H1 (cell line): ENCODE measurements around the gene PARD3. TPM values are rescaled to one million over a fixed set of nuclear protein-coding genes. Genes with fewer than 3 reads are reported as not detected.

Experiments
- CTCF ChIA-PET: fragments of 300-600 bp; sonication (Branson Sonifier 250); formaldehyde crosslinking; loops from one replicate; lab custom pipeline; 2021; ENCODE audit not compliant: partially characterized antibody; lab: Charles Lee
- POLR2A ChIA-PET: fragments of 300-600 bp; sonication (Branson Sonifier 250); formaldehyde crosslinking; loops from one replicate; lab custom pipeline; 2021; ENCODE audit warnings: inconsistent platforms; ENCODE audit not compliant: partially characterized antibody; lab: Charles Lee
- DNase-seq, 2 experiments: peaks; one replicate each; pipeline versions ENCODE4 v3.0.0 to v3.0.0-alpha.2; 2010 to 2022; ENCODE audit warnings: low spot score in 2 of 2, low read depth in 1 of 2, mixed read lengths in 1 of 2
- FAIRE-seq: peaks from 2 replicates; lab custom pipeline; 2011; peaks lifted over from hg19 to GRCh38; lab: Jason Lieb, UNC
- H2AFZ ChIP-seq: 2 replicates; pipeline ENCODE4 v1.8.1; 2012; ENCODE audit warnings: low read length, inconsistent platforms
- H2AK5ac ChIP-seq: 2 replicates; pipeline ENCODE4 v1.6.1; 2013; ENCODE audit warnings: low read depth, low read length
- H2BK120ac ChIP-seq: replicated peaks from 2 replicates; pipeline ENCODE3; 2013; ENCODE audit warnings: low read depth, low read length, inconsistent platforms
- H2BK12ac ChIP-seq: 2 replicates; pipeline ENCODE4 v1.6.1; 2013; ENCODE audit warnings: low read depth, low read length
- H2BK15ac ChIP-seq: 2 replicates; pipeline ENCODE4 v1.6.1; 2013; ENCODE audit warnings: low read length
- H2BK20ac ChIP-seq: 2 replicates; pipeline ENCODE4 v1.6.1; 2013; ENCODE audit warnings: low read length
- H2BK5ac ChIP-seq: 2 replicates; pipeline ENCODE4 v1.6.1; 2013; ENCODE audit warnings: low read depth, low read length
- H3K14ac ChIP-seq: 2 replicates; pipeline ENCODE4 v1.6.1; 2013; ENCODE audit warnings: inconsistent platforms; ENCODE audit not compliant: insufficient read length
- H3K18ac ChIP-seq: 2 replicates; pipeline ENCODE4 v1.6.1; 2013; ENCODE audit warnings: low read length; ENCODE audit errors: extremely low read depth
- H3K23ac ChIP-seq: 2 replicates; pipeline ENCODE4 v1.6.1; 2013; ENCODE audit warnings: inconsistent platforms; ENCODE audit not compliant: insufficient read length
- H3K23me2 ChIP-seq: 2 replicates; pipeline ENCODE4 v1.6.1; 2013; ENCODE audit warnings: low read depth, low read length
- H3K27ac ChIP-seq: 2 replicates; pipeline ENCODE4 v1.6.1; 2011; ENCODE audit warnings: low read depth, low read length, inconsistent platforms
- H3K27me3 ChIP-seq, 4 experiments: replicated peaks in 1 of 4; 1 replicate in 1 of 4; 2 replicates in 3 of 4; pipeline versions ENCODE4 v1.6.1 to v1.8.1; 2011 to 2013; ENCODE audit warnings: low read length in 3 of 4, mild to moderate bottlenecking in 3 of 4, inconsistent platforms in 2 of 4, mixed read lengths in 2 of 4, moderate library complexity in 1 of 4; ENCODE audit not compliant: control insufficient read depth in 3 of 4, insufficient read depth in 3 of 4; ENCODE audit errors: extremely low read depth in 1 of 4
- H3K36me3 ChIP-seq, 4 experiments: 2 replicates each; pipeline versions ENCODE4 v1.6.1 to v1.8.1; 2011 to 2013; ENCODE audit warnings: mild to moderate bottlenecking in 4 of 4, low read length in 3 of 4, moderate library complexity in 2 of 4, control low read depth in 1 of 4, inconsistent platforms in 1 of 4; ENCODE audit not compliant: insufficient read depth in 4 of 4, control insufficient read depth in 2 of 4
- H3K4ac ChIP-seq: replicated peaks from 2 replicates; pipeline ENCODE3; 2013; ENCODE audit warnings: low read length, low read depth, mixed read lengths, inconsistent platforms; ENCODE audit not compliant: insufficient read length
- H3K4me1 ChIP-seq, 4 experiments: replicated peaks in 1 of 4; 1 replicate in 1 of 4; 2 replicates in 3 of 4; pipeline versions ENCODE4 v1.6.1 to v1.8.1; 2011 to 2013; ENCODE audit warnings: low read length in 3 of 4, inconsistent platforms in 2 of 4, mixed read lengths in 1 of 4; ENCODE audit not compliant: insufficient read depth in 4 of 4, control insufficient read depth in 3 of 4
- H3K4me2 ChIP-seq, 2 experiments: 2 replicates each; pipeline versions ENCODE4 v1.6.1 to v1.8.1; 2011 to 2013; ENCODE audit warnings: low read depth in 2 of 2, low read length in 2 of 2, control low read depth in 1 of 2, inconsistent platforms in 1 of 2, mild to moderate bottlenecking in 1 of 2; ENCODE audit not compliant: insufficient read depth in 1 of 2
- H3K4me3 ChIP-seq, 4 experiments: fragments of 200-600, 300-600 bp in 1 of 4; sonication (generic), shearing (Covaris generic), sonication (Bioruptor Twin) in 1 of 4; 2 replicates each; pipeline versions ENCODE4 v1.5.1 to v1.8.1; 2011 to 2016; ENCODE audit warnings: low read length in 4 of 4, low read depth in 3 of 4, control low read depth in 2 of 4, inconsistent platforms in 2 of 4, mild to moderate bottlenecking in 2 of 4, mixed read lengths in 1 of 4, moderate library complexity in 1 of 4; ENCODE audit not compliant: insufficient read depth in 2 of 4; ENCODE audit errors: extremely low read depth in 1 of 4
- H3K56ac ChIP-seq: replicated peaks from 2 replicates; pipeline ENCODE3; 2013; ENCODE audit warnings: low read depth, mild to moderate bottlenecking, mixed read lengths, low read length, inconsistent platforms; ENCODE audit not compliant: insufficient read length
- H3K79me1 ChIP-seq: 2 replicates; pipeline ENCODE4 v1.6.1; 2013; ENCODE audit warnings: low read depth, low read length, control low read depth
- H3K79me2 ChIP-seq, 2 experiments: 2 replicates each; pipeline versions ENCODE4 v1.6.1 to v1.8.1; 2012 to 2013; ENCODE audit warnings: low read length in 2 of 2, mild to moderate bottlenecking in 2 of 2, inconsistent platforms in 1 of 2; ENCODE audit not compliant: insufficient read depth in 2 of 2, control insufficient read depth in 1 of 2
- H3K9ac ChIP-seq, 4 experiments: replicated peaks in 1 of 4; 1 replicate in 1 of 4; 2 replicates in 3 of 4; pipeline versions ENCODE4 v1.6.1 to v1.8.1; 2011 to 2013; ENCODE audit warnings: low read depth in 3 of 4, low read length in 3 of 4, control low read depth in 2 of 4, mild to moderate bottlenecking in 2 of 4, moderate library complexity in 2 of 4, inconsistent platforms in 1 of 4; ENCODE audit errors: extremely low read depth in 1 of 4
- H3K9me3 ChIP-seq, 2 experiments: 2 replicates each; pipeline versions ENCODE4 v1.6.1 to v1.8.1; 2012 to 2013; ENCODE audit warnings: mild to moderate bottlenecking in 2 of 2, moderate library complexity in 2 of 2, control low read depth in 1 of 2, inconsistent platforms in 1 of 2, low read depth in 1 of 2, low read length in 1 of 2, mixed read lengths in 1 of 2; ENCODE audit not compliant: insufficient read depth in 2 of 2
- H4K20me1 ChIP-seq, 2 experiments: replicated peaks in 1 of 2; 2 replicates each; pipeline versions ENCODE3 to v1.8.1; 2011 to 2013; ENCODE audit warnings: inconsistent platforms in 2 of 2, low read length in 2 of 2, mild to moderate bottlenecking in 1 of 2; ENCODE audit not compliant: insufficient read depth in 2 of 2, control insufficient read depth in 1 of 2
- H4K5ac ChIP-seq: 2 replicates; pipeline ENCODE4 v1.6.1; 2013; ENCODE audit warnings: low read length, low read depth, mixed read lengths, inconsistent platforms; ENCODE audit not compliant: insufficient read length
- H4K8ac ChIP-seq: 2 replicates; pipeline ENCODE4 v1.8.0; 2013; ENCODE audit warnings: mild to moderate bottlenecking, moderate library complexity, low read length, inconsistent platforms; ENCODE audit not compliant: insufficient read depth; ENCODE audit errors: extremely low read depth
- H4K91ac ChIP-seq: replicated peaks from 2 replicates; pipeline ENCODE3; 2013; ENCODE audit warnings: low read length, mixed read lengths, inconsistent platforms; ENCODE audit not compliant: insufficient read length
- CBX5 ChIP-seq: fragments of 300-800, 300-1000 bp; sonication (generic); IDR thresholded peaks from 2 replicates; pipeline ENCODE4 v1.7.1; 2016; ENCODE audit warnings: antibody characterized with exemption, low read length, low read depth
- CHD2 ChIP-seq: IDR thresholded peaks from 2 replicates; pipeline ENCODE4 v1.6.1; 2012; ENCODE audit warnings: low read length, improper control_type of control experiment
- EP300 ChIP-seq, 2 experiments: IDR thresholded peaks; 1 replicate in 1 of 2; 2 replicates in 1 of 2; pipeline ENCODE4 v1.6.1; 2011 to 2012; ENCODE audit warnings: low read depth in 2 of 2, low read length in 2 of 2, mild to moderate bottlenecking in 2 of 2, borderline replicate concordance in 1 of 2, inconsistent platforms in 1 of 2, moderate library complexity in 1 of 2
- FOSL1 ChIP-seq: IDR thresholded peaks from 2 replicates; pipeline ENCODE4 v1.6.1; 2011; ENCODE audit warnings: mild to moderate bottlenecking, low read depth, low read length, moderate library complexity; ENCODE audit not compliant: insufficient read depth
- HDAC6 ChIP-seq: IDR thresholded peaks from one replicate; pipeline ENCODE4 v1.7.1; 2012; ENCODE audit warnings: low read depth, mild to moderate bottlenecking, inconsistent platforms, low read length, moderate library complexity
- RAD21 ChIP-seq, 2 experiments: IDR thresholded peaks in 1 of 2; conservative IDR thresholded peaks in 1 of 2; 2 replicates each; pipeline ENCODE4 v1.6.1; 2011; ENCODE audit warnings: low read depth in 2 of 2, low read length in 2 of 2, improper control_type of control experiment in 1 of 2, inconsistent platforms in 1 of 2, mild to moderate bottlenecking in 1 of 2, moderate library complexity in 1 of 2
- RFX5 ChIP-seq: IDR thresholded peaks from 2 replicates; pipeline ENCODE4 v1.6.1; 2011; ENCODE audit warnings: low read depth, low read length, improper control_type of control experiment, borderline replicate concordance
- SIRT6 ChIP-seq: IDR thresholded peaks from one replicate; pipeline ENCODE4 v1.7.1; 2012; ENCODE audit warnings: low read length, inconsistent platforms
- SRF ChIP-seq: IDR thresholded peaks from 2 replicates; pipeline ENCODE4 v1.6.1; 2011; ENCODE audit warnings: mild to moderate bottlenecking, low read depth, low read length, moderate library complexity
- TAF7 ChIP-seq: optimal IDR thresholded peaks from 2 replicates; pipeline ENCODE3; 2011; ENCODE audit warnings: low read depth, mild to moderate bottlenecking, inconsistent platforms, low read length, moderate library complexity, borderline replicate concordance
- TEAD4 ChIP-seq: IDR thresholded peaks from 2 replicates; pipeline ENCODE4 v1.6.1; 2012; ENCODE audit warnings: low read depth, low read length, inconsistent platforms, mixed read lengths
- WGBS, 2 experiments: shearing (Covaris generic) in 1 of 2; methylation state at CpG; one replicate each; pipeline versions ENCODE4 v1.1.6 to v1.1.7; 2013 to 2015; ENCODE audit warnings: low lambda C conversion rate in 2 of 2, mixed read lengths in 2 of 2, inconsistent platforms in 1 of 2, low coverage in 1 of 2, missing lambda C conversion rate in 1 of 2; ENCODE audit not compliant: insufficient replicate concordance in 2 of 2, insufficient coverage in 1 of 2, insufficient read length in 1 of 2; ENCODE audit errors: extremely low coverage in 1 of 2, missing lambda C conversion rate in 1 of 2; 5-methylcytosine and 5-hydroxymethylcytosine counted together
- polyA plus RNA-seq, 7 experiments: library from polyadenylated mRNA; depleted of rRNA in 3 of 7; stranded (reverse) in 5 of 7; unstranded in 2 of 7; fragments of >200 nt in 5 of 7; fragments of 200-250 nt in 2 of 7; gene quantifications; 1 replicate in 5 of 7; 2 replicates in 1 of 7; 4 replicates in 1 of 7; pipeline versions ENCODE4 v1.2.1 to v1.2.3, GENCODE V29; 2011 to 2013; ENCODE audit warnings: missing spikeins in 2 of 7, mixed read lengths in 2 of 7
- total RNA-seq: library from RNA; stranded (reverse); fragmentation: NEBNext Ultra II Directional; extraction: Animal tissue kit (Norgen Biotek cat#: 25700); gene quantifications from 2 replicates; pipeline ENCODE4 v1.2.1, GENCODE V29; 2021
- TF ChIP-seq, protein P1 (sequence below): IDR thresholded peaks from 2 replicates; pipeline ENCODE4 v1.6.1; 2012; ENCODE audit warnings: inconsistent platforms

Gene PARD3
- total and polyA plus RNA-seq, 2 of the 8 experiments (the other 6 are each of a cell fraction or from before 2014, with no cell fraction given): 19.7 to 49.1 TPM

DNA sequence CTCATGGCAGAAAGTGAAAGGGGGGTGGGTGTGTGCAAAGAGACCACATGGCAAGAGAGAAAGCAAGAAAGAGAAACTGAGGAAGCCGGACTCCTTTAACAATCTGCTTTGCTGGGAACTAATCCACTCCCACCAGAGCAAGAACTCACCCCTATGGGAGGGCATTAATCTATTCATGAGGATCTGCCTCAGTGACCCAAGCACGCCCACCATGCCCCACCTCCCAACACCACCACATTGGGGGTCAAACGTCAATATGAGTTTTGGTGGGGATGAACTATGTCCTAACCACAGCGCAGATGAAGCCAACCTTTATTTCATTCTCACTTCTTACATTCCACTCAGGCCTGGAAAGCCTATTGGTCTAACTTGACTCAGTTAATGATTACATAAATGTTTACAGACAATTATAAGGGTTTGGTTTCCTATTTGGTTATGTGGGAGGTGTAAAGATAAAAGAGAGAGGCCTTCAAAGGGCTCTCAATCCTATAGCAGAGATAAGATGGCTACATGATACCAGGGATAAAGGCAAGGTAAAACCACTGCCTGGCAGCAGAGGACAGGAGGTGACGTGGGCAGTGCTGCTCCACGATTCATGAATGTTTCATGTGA lies 601.8 kb downstream of the PARD3 start:
- no peak overlapping the region for H3K27ac ChIP-seq
- H3K79me2 ChIP-seq: no peaks in the 10 kb centered on the region
- no peak overlapping the region for H3K4me3 ChIP-seq
- H3K23ac ChIP-seq: no peak overlapping the region
- no peak overlapping the region for H4K91ac ChIP-seq
- no peak overlapping the region for H3K4me2 ChIP-seq
- no peak overlapping the region for H2BK5ac ChIP-seq
- H4K20me1 ChIP-seq: no peaks in the 10 kb centered on the region
- H3K56ac ChIP-seq: no peak overlapping the region
- no peak overlapping the region for H2AFZ ChIP-seq
- no peak for DNase-seq
- no peak overlapping the region for H2BK15ac ChIP-seq
- H3K23me2 ChIP-seq: no peaks in the 10 kb centered on the region
- no peak overlapping the region for H3K18ac ChIP-seq
- no peak overlapping the region for H4K8ac ChIP-seq
- no peak overlapping the region for H3K9ac ChIP-seq
- no peak overlapping the region for H2BK20ac ChIP-seq
- H2BK12ac ChIP-seq: no peak overlapping the region
- H2AK5ac ChIP-seq: no peak overlapping the region
- ChIA-PET CTCF (no interaction called here), POLR2A (no interaction called here)
- no peak overlapping the region for H3K14ac ChIP-seq
- no peaks in the 10 kb centered on the region for H3K4me1 ChIP-seq
- H3K79me1 ChIP-seq: no peaks in the 10 kb centered on the region
- 90% methylated on average over 6 of the region's 6 CpGs; no CpG with 5 or more reads in 1 of the 2 experiments for WGBS, 2 experiments
- no peaks in the 10 kb centered on the region for H3K36me3 ChIP-seq
- no peaks in the 10 kb centered on the region for H3K9me3 ChIP-seq
- H2BK120ac ChIP-seq: no peak overlapping the region
- no peaks in the 10 kb centered on the region; a peak in 1 of 7 replicates for H3K27me3 ChIP-seq
- no peak overlapping the region for H4K5ac ChIP-seq
- no peak for FAIRE-seq
- no peak overlapping the region for H3K4ac ChIP-seq
- TF ChIP-seq RFX5 (no peak), RAD21 (IDR thresholded peaks at IDR 0.05 in 1 of 2, conservative IDR thresholded peaks at IDR 0.05 in 1 of 2; ENCODE audit: low read depth in 2 of 2, low read length in 2 of 2) (no peak), SIRT6 (no peak), TEAD4 (no peak), CBX5 (no peak), SRF (no peak), FOSL1 (no peak), EP300 (IDR thresholded peaks at IDR 0.05; ENCODE audit: borderline replicate concordance in 1 of 2, low read depth in 2 of 2, low read length in 2 of 2) (no peak), CHD2 (no peak), HDAC6 (no peak), TAF7 (no peak)
- TF ChIP-seq, protein P1, sequence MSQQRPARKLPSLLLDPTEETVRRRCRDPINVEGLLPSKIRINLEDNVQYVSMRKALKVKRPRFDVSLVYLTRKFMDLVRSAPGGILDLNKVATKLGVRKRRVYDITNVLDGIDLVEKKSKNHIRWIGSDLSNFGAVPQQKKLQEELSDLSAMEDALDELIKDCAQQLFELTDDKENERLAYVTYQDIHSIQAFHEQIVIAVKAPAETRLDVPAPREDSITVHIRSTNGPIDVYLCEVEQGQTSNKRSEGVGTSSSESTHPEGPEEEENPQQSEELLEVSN: no peak
